Measurements from ENCODE around the gene TSLP.

The TSLP gene

GRCh38 chr5:111099058-111099778, 27.7 kb downstream of the TSLP start:
- no peak for DNase-seq

GRCh38 chr5:111106320-111106948, 34.9 kb downstream of the TSLP start:
- DNase-seq: no peak

- DNase-seq: no peak
Measured at GRCh38 chr5:111107371-111107770, 35.9 kb downstream of the TSLP start.

GRCh38 chr5:111111956-111112355, 40.4 kb downstream of the TSLP start:
- DNase-seq: no peak

GRCh38 chr5:111113678-111114077, 42.2 kb downstream of the TSLP start:
- DNase-seq: no peak

- no peak for DNase-seq
Measured at GRCh38 chr5:111115229-111115628, 43.7 kb downstream of the TSLP start.

GRCh38 chr5:111116550-111116949, 45.0 kb downstream of the TSLP start:
- no peak for DNase-seq

GRCh38 chr5:111117136-111117535, 45.6 kb downstream of the TSLP start:
- no peak for DNase-seq

- no peak for DNase-seq
Measured at GRCh38 chr5:111119221-111119620, 47.7 kb downstream of the TSLP start.

GRCh38 chr5:111119856-111120255, 48.3 kb downstream of the TSLP start:
- DNase-seq: no peak

- DNase-seq: no peak
Measured at GRCh38 chr5:111120911-111121310, 49.4 kb downstream of the TSLP start.

GRCh38 chr5:111121926-111122325, 50.4 kb downstream of the TSLP start:
- DNase-seq: no peak

- no peak for DNase-seq
Measured at GRCh38 chr5:111122398-111122797, 50.9 kb downstream of the TSLP start.

- DNase-seq: no peak
Measured at GRCh38 chr5:111124793-111125192, 53.3 kb downstream of the TSLP start.

- DNase-seq: no peak
Measured at GRCh38 chr5:111126896-111127295, 55.4 kb downstream of the TSLP start.

Data from DMS153 (cell line).